DOHH2 (cell line): Measurements from ENCODE around the gene STX16.

Experiments
- H3F3A ChIP-seq: fragments of 200-600 bp; sonication (generic), shearing (Covaris generic); 2 replicates; pipeline ENCODE4 v1.6.0; 2016; ENCODE audit warnings: antibody characterized with exemption, mild to moderate bottlenecking; ENCODE audit not compliant: control insufficient read depth, insufficient read depth
- H3K27ac ChIP-seq: fragments of 200-600 bp; sonication (generic); 2 replicates; pipeline ENCODE4 v1.5.1; 2014; ENCODE audit warnings: low read depth, mild to moderate bottlenecking, low read length, moderate library complexity
- H3K27me3 ChIP-seq: fragments of 200-600 bp; sonication (generic); 2 replicates; pipeline ENCODE4 v1.6.1; 2014; ENCODE audit warnings: mild to moderate bottlenecking, low read length, mixed read lengths; ENCODE audit not compliant: control insufficient read depth
- H3K36me3 ChIP-seq: fragments of 200-600 bp; sonication (generic); 2 replicates; pipeline ENCODE4 v1.6.1; 2014; ENCODE audit warnings: mild to moderate bottlenecking, low read length, moderate library complexity, mixed read lengths; ENCODE audit not compliant: control insufficient read depth
- H3K4me1 ChIP-seq: fragments of 200-600 bp; sonication (generic); 2 replicates; pipeline ENCODE4 v1.6.1; 2014; ENCODE audit warnings: mild to moderate bottlenecking, low read length, mixed read lengths; ENCODE audit not compliant: control insufficient read depth
- H3K4me2 ChIP-seq: fragments of 200-600 bp; sonication (generic); 2 replicates; pipeline ENCODE4 v1.6.0; 2014; ENCODE audit warnings: mild to moderate bottlenecking, low read length, moderate library complexity
- H3K4me3 ChIP-seq: fragments of 200-600 bp; sonication (generic); 2 replicates; pipeline ENCODE4 v1.5.1; 2014; ENCODE audit warnings: mild to moderate bottlenecking, low read length, mixed read lengths
- H3K79me2 ChIP-seq: fragments of 200-600 bp; sonication (generic); 2 replicates; pipeline ENCODE4 v1.6.1; 2014; ENCODE audit warnings: mild to moderate bottlenecking, low read length, mixed read lengths; ENCODE audit not compliant: control insufficient read depth
- H3K9me2 ChIP-seq: fragments of 200-600 bp; sonication (generic); replicated peaks from 2 replicates; pipeline ENCODE4 v1.6.1; 2014; ENCODE audit warnings: mild to moderate bottlenecking, low read length, mixed read lengths; ENCODE audit not compliant: control insufficient read depth
- H3K9me3 ChIP-seq: fragments of 200-600 bp; sonication (generic); 2 replicates; pipeline ENCODE4 v1.6.1; 2014; ENCODE audit warnings: antibody characterized with exemption, low read length, mixed read lengths; ENCODE audit not compliant: control insufficient read depth, insufficient read depth
- H4K20me1 ChIP-seq: fragments of 200-600 bp; sonication (generic); 2 replicates; pipeline ENCODE4 v1.6.0; 2014; ENCODE audit warnings: low read depth, mild to moderate bottlenecking, antibody characterized with exemption, low read length, moderate library complexity; ENCODE audit not compliant: control insufficient read depth, insufficient read depth
- CTCF ChIP-seq: fragments of 200-600 bp; sonication (generic); IDR thresholded peaks from one replicate; pipeline ENCODE4 v1.5.1; 2014; ENCODE audit warnings: antibody characterized with exemption, mild to moderate bottlenecking, low read depth, low read length; ENCODE audit not compliant: poor library complexity, severe bottlenecking
- EZH2phosphoT487 ChIP-seq: fragments of 200-600 bp; sonication (generic); IDR thresholded peaks from 2 replicates; pipeline ENCODE4 v1.6.1; 2017; ENCODE audit warnings: borderline replicate concordance, mild to moderate bottlenecking, antibody characterized with exemption, low read length, moderate library complexity, mixed read lengths

STX16 gene

GRCh38 chr20:58714923-58715351, 63.9 kb downstream of the STX16 start:
- Histone ChIP-seq H3F3A (no peaks in the 10 kb centered on the region), H3K4me2 (no peak overlapping the region), H3K79me2 (no peaks in the 10 kb centered on the region), H3K36me3 (no peaks in the 10 kb centered on the region), H3K9me2 (no peaks in the 10 kb centered on the region), H3K9me3 (no peaks in the 10 kb centered on the region), H3K27me3 (no peaks in the 10 kb centered on the region), H4K20me1 (no peaks in the 10 kb centered on the region), H3K27ac (no peak overlapping the region), H3K4me3 (no peak overlapping the region), H3K4me1 (no peaks in the 10 kb centered on the region)
- TF ChIP-seq CTCF: no peak
- no peak for TF ChIP-seq EZH2phosphoT487

- no peaks in the 10 kb centered on the region for H3K27me3 ChIP-seq
These were observed 64.3 kb downstream of the STX16 start for GRCh38 chr20:58715391-58715800.

GRCh38 chr20:58715801-58716475, 64.9 kb downstream of the STX16 start:
- Histone ChIP-seq H3K36me3 (no peaks in the 10 kb centered on the region), H3K9me3 (no peaks in the 10 kb centered on the region), H3K79me2 (no peaks in the 10 kb centered on the region), H3K4me1 (no peaks in the 10 kb centered on the region), H3K4me2 (no peak overlapping the region), H3K27me3 (no peaks in the 10 kb centered on the region), H3K4me3 (no peak overlapping the region), H3K9me2 (no peaks in the 10 kb centered on the region), H4K20me1 (no peaks in the 10 kb centered on the region), H3K27ac (no peak overlapping the region), H3F3A (no peaks in the 10 kb centered on the region)
- TF ChIP-seq EZH2phosphoT487 (no peak), CTCF (no peak)

More at GRCh38 chr20:58715391-58715800, 64.3 kb downstream of the STX16 start:
- H3K9me2 ChIP-seq: no peaks in the 10 kb centered on the region
- TF ChIP-seq CTCF: no peak
- no peak for TF ChIP-seq EZH2phosphoT487
- H3K9me3 ChIP-seq: no peaks in the 10 kb centered on the region
- H3K4me1 ChIP-seq: no peaks in the 10 kb centered on the region
- no peak overlapping the region for H3K4me2 ChIP-seq
- no peak overlapping the region for H3K27ac ChIP-seq
- no peak overlapping the region for H3K4me3 ChIP-seq
- no peaks in the 10 kb centered on the region for H3K79me2 ChIP-seq
- no peaks in the 10 kb centered on the region for H3F3A ChIP-seq
- H3K36me3 ChIP-seq: no peaks in the 10 kb centered on the region
- H4K20me1 ChIP-seq: no peaks in the 10 kb centered on the region
